ENCODE data around the gene SMARCA2.

Gene SMARCA2

DNA sequence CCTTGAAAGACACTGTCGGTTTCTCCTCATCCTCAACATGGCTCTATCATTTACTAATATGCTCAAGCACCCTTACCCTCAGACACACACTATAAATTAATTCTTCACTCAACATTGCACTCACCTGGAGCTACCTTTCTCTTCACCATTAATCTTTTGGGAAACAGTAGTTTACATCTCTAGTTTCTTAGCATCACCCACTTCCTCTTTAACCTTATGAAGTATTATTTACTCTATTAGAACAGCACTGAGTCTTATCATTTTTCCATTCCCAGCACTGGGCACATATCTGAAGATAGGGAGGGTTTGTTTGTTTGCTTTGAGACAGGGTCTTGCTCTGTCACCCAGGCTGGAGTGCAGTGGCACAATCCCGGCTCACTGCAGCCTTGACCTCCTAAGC, 213.5 kb downstream of the SMARCA2 start:
- TF ChIP-seq EZH2phosphoT487 (IDR thresholded peaks at IDR 0.05; ENCODE audit: borderline replicate concordance), result no peak
- TF ChIP-seq, protein P1, sequence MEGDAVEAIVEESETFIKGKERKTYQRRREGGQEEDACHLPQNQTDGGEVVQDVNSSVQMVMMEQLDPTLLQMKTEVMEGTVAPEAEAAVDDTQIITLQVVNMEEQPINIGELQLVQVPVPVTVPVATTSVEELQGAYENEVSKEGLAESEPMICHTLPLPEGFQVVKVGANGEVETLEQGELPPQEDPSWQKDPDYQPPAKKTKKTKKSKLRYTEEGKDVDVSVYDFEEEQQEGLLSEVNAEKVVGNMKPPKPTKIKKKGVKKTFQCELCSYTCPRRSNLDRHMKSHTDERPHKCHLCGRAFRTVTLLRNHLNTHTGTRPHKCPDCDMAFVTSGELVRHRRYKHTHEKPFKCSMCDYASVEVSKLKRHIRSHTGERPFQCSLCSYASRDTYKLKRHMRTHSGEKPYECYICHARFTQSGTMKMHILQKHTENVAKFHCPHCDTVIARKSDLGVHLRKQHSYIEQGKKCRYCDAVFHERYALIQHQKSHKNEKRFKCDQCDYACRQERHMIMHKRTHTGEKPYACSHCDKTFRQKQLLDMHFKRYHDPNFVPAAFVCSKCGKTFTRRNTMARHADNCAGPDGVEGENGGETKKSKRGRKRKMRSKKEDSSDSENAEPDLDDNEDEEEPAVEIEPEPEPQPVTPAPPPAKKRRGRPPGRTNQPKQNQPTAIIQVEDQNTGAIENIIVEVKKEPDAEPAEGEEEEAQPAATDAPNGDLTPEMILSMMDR (conservative IDR thresholded peaks at IDR 0.05; ENCODE audit: low read length), result no peak
- H3K4me3 ChIP-seq (ENCODE audit: low read length, poor library complexity, severe bottlenecking), result no peak overlapping the region
- H4K20me1 ChIP-seq (ENCODE audit: insufficient read depth, low read length, poor library complexity, severe bottlenecking), result no peaks in the 10 kb centered on the region
- H3F3A ChIP-seq (ENCODE audit: low read depth), result no peaks in the 10 kb centered on the region
- H3K9me2 ChIP-seq (replicated peaks; ENCODE audit: low read depth, low read length), result no peaks in the 10 kb centered on the region
- H3K36me3 ChIP-seq (ENCODE audit: insufficient read depth, low read length), result no peaks in the 10 kb centered on the region
- no peak overlapping the region for H3K9ac ChIP-seq (ENCODE audit: low read depth, low read length, poor library complexity, severe bottlenecking)
- H3K9me3 ChIP-seq (ENCODE audit: insufficient read depth, low read depth, low read length), result no peaks in the 10 kb centered on the region
- no peaks in the 10 kb centered on the region for H3K79me2 ChIP-seq (ENCODE audit: insufficient read depth, low read length)
- H3K4me2 ChIP-seq (ENCODE audit: low read depth, low read length, poor library complexity, severe bottlenecking), result no peak overlapping the region
- H3K4me1 ChIP-seq (ENCODE audit: insufficient read depth, low read length, poor library complexity, severe bottlenecking), result peaks cover 6% of the 10 kb centered on the region
- H2AFZ ChIP-seq (ENCODE audit: low read length), result peak overlapping the region; percentile 86
- peaks cover 23% of the 10 kb centered on the region for H3K27me3 ChIP-seq (ENCODE audit: insufficient read depth, low read length, poor library complexity, severe bottlenecking)

DNA sequence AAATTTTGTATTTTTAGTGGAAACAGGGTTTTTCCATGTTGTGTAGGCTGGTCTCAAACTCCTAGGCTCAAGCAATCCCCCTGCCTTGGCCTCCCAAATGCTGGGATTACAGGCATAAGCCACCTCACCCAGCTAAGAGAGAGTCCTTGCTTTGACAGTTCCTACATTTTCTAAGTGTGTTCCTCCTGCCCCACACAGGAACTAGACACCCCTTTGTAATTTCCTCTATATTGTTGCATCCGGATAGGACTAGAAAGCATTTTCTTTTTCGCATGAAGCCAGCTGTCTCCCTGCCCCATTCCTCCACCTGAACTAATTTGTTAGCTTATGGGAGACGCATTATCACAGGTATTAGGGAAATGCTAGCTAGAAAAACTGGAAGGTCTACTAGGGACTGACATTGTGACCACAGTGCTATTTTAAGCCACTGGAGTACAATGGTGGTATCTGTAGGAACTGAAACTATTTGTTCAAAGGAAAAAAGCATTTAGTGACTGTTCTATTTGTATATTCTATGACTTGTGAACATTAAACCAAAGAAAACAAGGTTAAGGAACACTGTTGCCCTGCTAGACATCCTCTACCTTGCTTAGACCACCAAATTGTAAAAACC, 214.1 kb downstream of the SMARCA2 start:
- no peaks in the 10 kb centered on the region for H3K79me2 ChIP-seq (ENCODE audit: insufficient read depth, low read length)
- no peak overlapping the region for H2AFZ ChIP-seq (ENCODE audit: low read length)
- H3K4me3 ChIP-seq (ENCODE audit: low read length, poor library complexity, severe bottlenecking), result no peak overlapping the region
- H3K36me3 ChIP-seq (ENCODE audit: insufficient read depth, low read length), result no peaks in the 10 kb centered on the region
- H3K4me2 ChIP-seq (ENCODE audit: low read depth, low read length, poor library complexity, severe bottlenecking), result no peak overlapping the region
- H3K9me3 ChIP-seq (ENCODE audit: insufficient read depth, low read depth, low read length), result no peaks in the 10 kb centered on the region
- TF ChIP-seq EZH2phosphoT487 (IDR thresholded peaks at IDR 0.05; ENCODE audit: borderline replicate concordance), result no peak
- TF ChIP-seq, protein P1 (conservative IDR thresholded peaks at IDR 0.05; ENCODE audit: low read length), result no peak
- H3K9ac ChIP-seq (ENCODE audit: low read depth, low read length, poor library complexity, severe bottlenecking), result no peak overlapping the region
- peaks cover 6% of the 10 kb centered on the region for H3K4me1 ChIP-seq (ENCODE audit: insufficient read depth, low read length, poor library complexity, severe bottlenecking)
- H3F3A ChIP-seq (ENCODE audit: low read depth), result no peaks in the 10 kb centered on the region
- no peaks in the 10 kb centered on the region for H3K9me2 ChIP-seq (replicated peaks; ENCODE audit: low read depth, low read length)
- peaks cover 29% of the 10 kb centered on the region for H3K27me3 ChIP-seq (ENCODE audit: insufficient read depth, low read length, poor library complexity, severe bottlenecking)
- H4K20me1 ChIP-seq (ENCODE audit: insufficient read depth, low read length, poor library complexity, severe bottlenecking), result no peaks in the 10 kb centered on the region

DNA sequence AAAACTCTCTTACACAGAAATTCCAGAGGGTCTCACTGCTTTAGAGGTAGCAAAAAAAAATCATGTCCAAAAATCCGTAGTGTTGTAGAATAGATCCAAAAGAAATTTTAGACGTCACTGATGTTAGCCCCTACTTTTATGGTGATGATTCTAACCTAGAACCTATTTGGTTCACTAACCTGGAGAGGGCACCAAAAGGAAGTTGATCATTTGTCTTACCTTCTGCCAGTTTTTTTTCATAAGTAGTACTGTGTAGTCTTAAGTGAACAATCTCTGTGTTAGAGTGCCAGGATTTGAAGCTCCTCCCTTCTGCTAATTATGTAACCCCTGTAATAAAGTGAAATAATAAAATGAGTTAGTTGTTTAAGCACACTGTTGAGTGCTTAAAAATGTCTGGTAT, 215.2 kb downstream of the SMARCA2 start:
- no peaks in the 10 kb centered on the region for H3F3A ChIP-seq (ENCODE audit: low read depth)
- no peaks in the 10 kb centered on the region for H3K9me3 ChIP-seq (ENCODE audit: insufficient read depth, low read depth, low read length)
- H4K20me1 ChIP-seq (ENCODE audit: insufficient read depth, low read length, poor library complexity, severe bottlenecking), result no peaks in the 10 kb centered on the region
- H3K36me3 ChIP-seq (ENCODE audit: insufficient read depth, low read length), result no peaks in the 10 kb centered on the region
- H3K4me2 ChIP-seq (ENCODE audit: low read depth, low read length, poor library complexity, severe bottlenecking), result no peak overlapping the region
- H3K9ac ChIP-seq (ENCODE audit: low read depth, low read length, poor library complexity, severe bottlenecking), result no peak overlapping the region
- H2AFZ ChIP-seq (ENCODE audit: low read length), result no peak overlapping the region
- H3K4me1 ChIP-seq (ENCODE audit: insufficient read depth, low read length, poor library complexity, severe bottlenecking), result peaks cover 6% of the 10 kb centered on the region
- no peak for TF ChIP-seq EZH2phosphoT487 (IDR thresholded peaks at IDR 0.05; ENCODE audit: borderline replicate concordance)
- TF ChIP-seq, protein P1 (conservative IDR thresholded peaks at IDR 0.05; ENCODE audit: low read length), result peak; percentile 25; the same call in 1 of the 2 replicates
- H3K79me2 ChIP-seq (ENCODE audit: insufficient read depth, low read length), result no peaks in the 10 kb centered on the region
- H3K4me3 ChIP-seq (ENCODE audit: low read length, poor library complexity, severe bottlenecking), result no peak overlapping the region
- peaks cover 34% of the 10 kb centered on the region for H3K27me3 ChIP-seq (ENCODE audit: insufficient read depth, low read length, poor library complexity, severe bottlenecking)
- no peaks in the 10 kb centered on the region for H3K9me2 ChIP-seq (replicated peaks; ENCODE audit: low read depth, low read length)
